ENCODE data around the gene AMBP.

The AMBP gene

GRCh38 chr9:114030364-114030763, 47.7 kb downstream of the AMBP start:
- H3K4me1 ChIP-seq (ENCODE audit: control insufficient read depth in 1 of 2, insufficient read depth in 2 of 2, low read length in 2 of 2) = no peaks in the 10 kb centered on the region
- H3K27ac ChIP-seq (ENCODE audit: low read depth, low read length) = no peak overlapping the region
- no peaks in the 10 kb centered on the region for H3K27me3 ChIP-seq (ENCODE audit: control insufficient read depth in 1 of 2, insufficient read depth in 2 of 2, low read length in 2 of 2)
- no peak overlapping the region for H3K9ac ChIP-seq (ENCODE audit: low read depth in 1 of 2, low read length in 2 of 2)
- no peak overlapping the region for H3K4me3 ChIP-seq (ENCODE audit: low read depth in 1 of 2, low read length in 2 of 2)
- H3K9me3 ChIP-seq (ENCODE audit: control insufficient read depth in 1 of 2, low read length in 2 of 2) = no peaks in the 10 kb centered on the region
- peaks cover 4 to 23% of the 10 kb centered on the region in 2 donors for H3K36me3 ChIP-seq (ENCODE audit: control insufficient read depth in 1 of 2, insufficient read depth in 2 of 2, low read length in 2 of 2)

DNA sequence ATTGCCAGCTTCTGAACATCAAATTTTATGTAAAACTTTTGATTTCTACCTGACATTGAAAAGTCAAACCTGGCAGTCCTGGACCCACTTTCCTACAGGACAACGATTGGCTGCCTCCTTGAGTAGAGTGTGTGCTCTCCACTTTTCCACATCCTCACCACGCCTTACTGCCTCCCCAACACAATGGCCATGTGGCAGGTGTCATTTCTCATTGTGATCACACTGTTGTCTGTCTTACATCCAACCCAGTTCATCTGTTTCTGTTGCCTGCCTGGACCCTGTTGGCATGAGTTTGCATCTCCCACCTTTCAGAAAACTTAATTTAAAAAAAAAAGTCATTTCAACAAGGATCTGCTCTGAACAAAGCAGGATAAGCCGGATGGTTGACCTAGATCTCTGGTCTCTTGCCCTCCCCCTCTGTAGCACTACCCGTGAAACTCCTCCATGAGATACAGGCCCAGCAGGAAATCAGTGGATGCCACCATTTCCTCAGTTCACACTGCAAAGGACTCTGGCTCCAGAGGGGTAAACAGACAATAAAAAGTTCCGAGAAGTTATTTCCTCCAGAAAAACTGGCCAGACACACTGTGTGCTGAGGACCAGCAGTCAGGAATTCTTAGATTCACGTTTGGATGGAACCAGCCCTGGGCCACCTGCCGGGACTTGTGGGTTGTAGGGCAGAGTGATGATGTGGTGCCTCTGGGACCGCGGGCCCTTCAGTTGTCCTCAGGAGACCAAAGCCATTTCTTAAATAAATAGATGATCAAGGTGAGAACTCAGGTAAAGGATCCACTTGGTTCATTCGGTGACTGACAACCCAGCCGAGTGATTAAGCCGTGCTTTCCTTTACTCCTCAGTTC, 48.6 kb downstream of the AMBP start:
- no peak overlapping the region for H3K27ac ChIP-seq (ENCODE audit: low read depth, low read length)

GRCh38 chr9:114028646-114029045, 49.5 kb downstream of the AMBP start:
- Histone ChIP-seq H3K9me3 (ENCODE audit: control insufficient read depth in 1 of 2, low read length in 2 of 2) (peaks cover 0 to 2% of the 10 kb centered on the region in 2 donors), H3K27me3 (ENCODE audit: control insufficient read depth in 1 of 2, insufficient read depth in 2 of 2, low read length in 2 of 2) (no peaks in the 10 kb centered on the region), H3K4me3 (ENCODE audit: low read depth in 1 of 2, low read length in 2 of 2) (no peak overlapping the region), H3K27ac (ENCODE audit: low read depth, low read length) (no peak overlapping the region), H3K36me3 (ENCODE audit: control insufficient read depth in 1 of 2, insufficient read depth in 2 of 2, low read length in 2 of 2) (peaks cover 4 to 14% of the 10 kb centered on the region in 2 donors), H3K4me1 (ENCODE audit: control insufficient read depth in 1 of 2, insufficient read depth in 2 of 2, low read length in 2 of 2) (no peaks in the 10 kb centered on the region), H3K9ac (ENCODE audit: low read depth in 1 of 2, low read length in 2 of 2) (no peak overlapping the region)

More for the DNA sequence above, 48.6 kb downstream of the AMBP start:
- no peaks in the 10 kb centered on the region for H3K9me3 ChIP-seq (ENCODE audit: control insufficient read depth in 1 of 2, low read length in 2 of 2)
- H3K4me3 ChIP-seq (ENCODE audit: low read depth in 1 of 2, low read length in 2 of 2) = no peak overlapping the region
- no peak overlapping the region for H3K9ac ChIP-seq (ENCODE audit: low read depth in 1 of 2, low read length in 2 of 2)
- no peaks in the 10 kb centered on the region for H3K27me3 ChIP-seq (ENCODE audit: control insufficient read depth in 1 of 2, insufficient read depth in 2 of 2, low read length in 2 of 2)
- no peaks in the 10 kb centered on the region for H3K4me1 ChIP-seq (ENCODE audit: control insufficient read depth in 1 of 2, insufficient read depth in 2 of 2, low read length in 2 of 2)
- H3K36me3 ChIP-seq (ENCODE audit: control insufficient read depth in 1 of 2, insufficient read depth in 2 of 2, low read length in 2 of 2) = peaks cover 4 to 22% of the 10 kb centered on the region in 2 donors

- Histone ChIP-seq H3K27ac (ENCODE audit: low read depth, low read length) (no peak overlapping the region), H3K36me3 (ENCODE audit: control insufficient read depth in 1 of 2, insufficient read depth in 2 of 2, low read length in 2 of 2) (peaks cover 4 to 14% of the 10 kb centered on the region in 2 donors), H3K27me3 (ENCODE audit: control insufficient read depth in 1 of 2, insufficient read depth in 2 of 2, low read length in 2 of 2) (no peaks in the 10 kb centered on the region), H3K9ac (ENCODE audit: low read depth in 1 of 2, low read length in 2 of 2) (no peak overlapping the region), H3K4me1 (ENCODE audit: control insufficient read depth in 1 of 2, insufficient read depth in 2 of 2, low read length in 2 of 2) (no peaks in the 10 kb centered on the region), H3K4me3 (ENCODE audit: low read depth in 1 of 2, low read length in 2 of 2) (no peak overlapping the region), H3K9me3 (ENCODE audit: control insufficient read depth in 1 of 2, low read length in 2 of 2) (peaks cover 0 to 7% of the 10 kb centered on the region in 2 donors)
Measured at GRCh38 chr9:114027863-114028465, 50.1 kb downstream of the AMBP start.

- Histone ChIP-seq H3K9ac (ENCODE audit: low read depth in 1 of 2, low read length in 2 of 2) (no peak overlapping the region), H3K27me3 (ENCODE audit: control insufficient read depth in 1 of 2, insufficient read depth in 2 of 2, low read length in 2 of 2) (no peaks in the 10 kb centered on the region), H3K27ac (ENCODE audit: low read depth, low read length) (no peak overlapping the region), H3K36me3 (ENCODE audit: control insufficient read depth in 1 of 2, insufficient read depth in 2 of 2, low read length in 2 of 2) (peaks cover 4 to 14% of the 10 kb centered on the region in 2 donors), H3K4me3 (ENCODE audit: low read depth in 1 of 2, low read length in 2 of 2) (no peak overlapping the region), H3K9me3 (ENCODE audit: control insufficient read depth in 1 of 2, low read length in 2 of 2) (peaks cover 4 to 12% of the 10 kb centered on the region in 2 donors), H3K4me1 (ENCODE audit: control insufficient read depth in 1 of 2, insufficient read depth in 2 of 2, low read length in 2 of 2) (no peaks in the 10 kb centered on the region)
Measured at GRCh38 chr9:114027159-114027862, 50.8 kb downstream of the AMBP start.

GRCh38 chr9:114026335-114026734, 51.8 kb downstream of the AMBP start:
- Histone ChIP-seq H3K27ac (ENCODE audit: low read depth, low read length) (no peak overlapping the region), H3K4me3 (ENCODE audit: low read depth in 1 of 2, low read length in 2 of 2) (no peak overlapping the region), H3K36me3 (ENCODE audit: control insufficient read depth in 1 of 2, insufficient read depth in 2 of 2, low read length in 2 of 2) (peaks cover 4 to 14% of the 10 kb centered on the region in 2 donors), H3K9me3 (ENCODE audit: control insufficient read depth in 1 of 2, low read length in 2 of 2) (peaks cover 4 to 12% of the 10 kb centered on the region in 2 donors), H3K4me1 (ENCODE audit: control insufficient read depth in 1 of 2, insufficient read depth in 2 of 2, low read length in 2 of 2) (no peaks in the 10 kb centered on the region), H3K9ac (ENCODE audit: low read depth in 1 of 2, low read length in 2 of 2) (no peak overlapping the region), H3K27me3 (ENCODE audit: control insufficient read depth in 1 of 2, insufficient read depth in 2 of 2, low read length in 2 of 2) (no peaks in the 10 kb centered on the region)

GRCh38 chr9:114025760-114026159, 52.3 kb downstream of the AMBP start:
- H3K27me3 ChIP-seq (ENCODE audit: control insufficient read depth in 1 of 2, insufficient read depth in 2 of 2, low read length in 2 of 2) = no peaks in the 10 kb centered on the region
- no peak overlapping the region for H3K4me3 ChIP-seq (ENCODE audit: low read depth in 1 of 2, low read length in 2 of 2)
- no peak overlapping the region for H3K27ac ChIP-seq (ENCODE audit: low read depth, low read length)
- H3K9ac ChIP-seq (ENCODE audit: low read depth in 1 of 2, low read length in 2 of 2) = no peak overlapping the region
- H3K36me3 ChIP-seq (ENCODE audit: control insufficient read depth in 1 of 2, insufficient read depth in 2 of 2, low read length in 2 of 2) = peaks cover 4 to 14% of the 10 kb centered on the region in 2 donors
- H3K4me1 ChIP-seq (ENCODE audit: control insufficient read depth in 1 of 2, insufficient read depth in 2 of 2, low read length in 2 of 2) = no peaks in the 10 kb centered on the region
- H3K9me3 ChIP-seq (ENCODE audit: control insufficient read depth in 1 of 2, low read length in 2 of 2) = peaks cover 4 to 12% of the 10 kb centered on the region in 2 donors

DNA sequence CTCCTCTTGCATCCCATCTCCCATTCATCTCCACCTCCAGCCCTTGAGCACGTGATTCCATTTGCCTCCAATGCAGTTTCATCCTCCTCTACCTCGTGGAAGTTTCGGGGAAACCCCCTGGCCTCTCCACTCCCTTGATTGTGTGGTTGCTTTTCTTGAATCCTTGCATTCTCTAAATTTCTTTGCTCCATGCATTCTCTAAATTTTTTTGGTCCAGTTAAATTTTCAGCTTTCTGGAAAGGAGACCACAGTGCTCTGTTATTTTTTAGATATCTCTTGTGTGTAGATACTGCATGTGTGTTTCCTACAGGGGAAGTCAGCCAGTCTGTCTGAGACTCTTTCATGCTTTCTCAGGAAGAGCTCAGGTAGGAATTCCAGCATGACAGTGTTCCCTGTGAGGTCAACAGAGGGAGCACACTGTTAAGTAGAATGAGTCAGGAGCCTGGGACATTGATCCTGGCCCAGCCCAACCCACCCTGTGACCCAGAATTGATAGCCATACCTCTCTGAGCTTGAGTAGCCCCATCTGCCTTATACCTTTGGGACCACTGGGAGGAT, 52.8 kb downstream of the AMBP start:
- H3K27me3 ChIP-seq (ENCODE audit: control insufficient read depth in 1 of 2, insufficient read depth in 2 of 2, low read length in 2 of 2) = no peaks in the 10 kb centered on the region
- H3K36me3 ChIP-seq (ENCODE audit: control insufficient read depth in 1 of 2, insufficient read depth in 2 of 2, low read length in 2 of 2) = peaks cover 4 to 10% of the 10 kb centered on the region in 2 donors
- H3K9ac ChIP-seq (ENCODE audit: low read depth in 1 of 2, low read length in 2 of 2) = no peak overlapping the region
- H3K4me1 ChIP-seq (ENCODE audit: control insufficient read depth in 1 of 2, insufficient read depth in 2 of 2, low read length in 2 of 2) = no peaks in the 10 kb centered on the region
- peaks cover 4 to 13% of the 10 kb centered on the region in 2 donors for H3K9me3 ChIP-seq (ENCODE audit: control insufficient read depth in 1 of 2, low read length in 2 of 2)
- no peak overlapping the region for H3K27ac ChIP-seq (ENCODE audit: low read depth, low read length)
- no peak overlapping the region for H3K4me3 ChIP-seq (ENCODE audit: low read depth in 1 of 2, low read length in 2 of 2)

DNA sequence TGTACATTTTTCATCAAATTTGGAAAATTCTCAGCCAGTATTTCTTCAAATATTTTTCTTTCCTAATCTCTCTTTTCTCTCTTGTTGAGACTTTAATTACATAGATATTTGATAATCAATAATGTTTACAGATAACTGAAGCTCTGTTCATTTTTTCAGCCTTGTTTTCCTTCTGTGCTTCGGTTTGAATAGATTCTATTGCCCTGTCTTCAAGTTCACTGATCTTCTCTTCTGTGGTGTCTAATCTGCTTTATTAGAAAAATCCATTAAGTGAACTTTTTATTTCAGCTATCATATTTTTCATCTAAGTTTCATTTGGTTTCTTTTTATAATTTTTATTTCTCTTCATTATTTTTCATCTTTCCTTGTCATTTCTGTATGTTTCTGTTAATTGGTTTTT, 54.1 kb downstream of the AMBP start:
- Histone ChIP-seq H3K4me3 (ENCODE audit: low read depth in 1 of 2, low read length in 2 of 2) (no peak overlapping the region), H3K4me1 (ENCODE audit: control insufficient read depth in 1 of 2, insufficient read depth in 2 of 2, low read length in 2 of 2) (no peaks in the 10 kb centered on the region), H3K27ac (ENCODE audit: low read depth, low read length) (no peak overlapping the region), H3K27me3 (ENCODE audit: control insufficient read depth in 1 of 2, insufficient read depth in 2 of 2, low read length in 2 of 2) (no peaks in the 10 kb centered on the region), H3K36me3 (ENCODE audit: control insufficient read depth in 1 of 2, insufficient read depth in 2 of 2, low read length in 2 of 2) (peaks cover 4 to 10% of the 10 kb centered on the region in 2 donors), H3K9me3 (ENCODE audit: control insufficient read depth in 1 of 2, low read length in 2 of 2) (peaks cover 4 to 17% of the 10 kb centered on the region in 2 donors), H3K9ac (ENCODE audit: low read depth in 1 of 2, low read length in 2 of 2) (no peak overlapping the region)
